ENCODE results near the gene MEGF11.
A peak's percentile ranks its signal among the peaks of the same experiment; 100 is the strongest.

MEGF11 gene

DNA sequence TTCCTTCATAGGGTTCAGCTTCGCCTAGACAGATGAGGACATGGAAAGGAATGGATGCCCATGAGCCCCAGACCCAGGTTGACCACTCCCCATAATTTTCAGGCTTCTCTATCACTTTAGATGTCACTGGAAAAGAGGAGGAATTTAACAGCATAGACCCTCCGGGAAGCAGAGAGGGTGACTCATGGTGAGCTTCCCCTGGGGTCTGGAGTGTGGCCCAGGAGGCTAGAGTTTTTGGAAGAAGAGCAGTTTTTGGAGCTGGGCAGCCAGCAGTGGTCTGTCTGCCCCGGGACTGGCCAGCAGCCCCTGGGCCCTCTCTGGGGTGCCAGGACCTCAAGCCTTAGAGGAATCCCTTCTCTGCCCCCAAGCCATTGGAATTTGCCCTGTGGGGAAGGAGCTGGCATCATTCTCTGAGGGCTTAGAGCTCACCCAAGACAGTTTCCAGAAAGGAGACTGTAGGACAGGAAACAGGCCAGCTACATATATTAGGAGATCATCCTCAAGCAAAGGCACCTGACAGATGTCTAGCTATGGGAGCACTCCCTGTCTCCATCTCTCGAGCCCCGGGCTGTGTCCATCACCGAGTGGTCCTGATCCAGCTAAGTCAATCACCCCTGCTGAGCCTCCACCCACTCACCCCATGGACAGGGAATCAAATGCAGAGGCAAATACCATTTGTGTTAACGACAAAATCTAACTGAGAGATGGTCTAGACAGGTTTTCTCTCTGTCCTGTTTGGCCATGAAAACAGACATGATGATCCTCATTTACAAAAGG lies 67.3 kb downstream of the MEGF11 start:
- Mint-ChIP-seq H3K9me3 (no peaks in the 10 kb centered on the region), H3K27me3 (ENCODE audit: low read depth) (peaks cover 57% of the 10 kb centered on the region), H3K36me3 (ENCODE audit: low read depth) (no peaks in the 10 kb centered on the region), H3K4me3 (no peak overlapping the region), H3K27ac (no peak overlapping the region), H3K4me1 (peaks cover 8% of the 10 kb centered on the region)
- TF ChIP-seq, protein P1, sequence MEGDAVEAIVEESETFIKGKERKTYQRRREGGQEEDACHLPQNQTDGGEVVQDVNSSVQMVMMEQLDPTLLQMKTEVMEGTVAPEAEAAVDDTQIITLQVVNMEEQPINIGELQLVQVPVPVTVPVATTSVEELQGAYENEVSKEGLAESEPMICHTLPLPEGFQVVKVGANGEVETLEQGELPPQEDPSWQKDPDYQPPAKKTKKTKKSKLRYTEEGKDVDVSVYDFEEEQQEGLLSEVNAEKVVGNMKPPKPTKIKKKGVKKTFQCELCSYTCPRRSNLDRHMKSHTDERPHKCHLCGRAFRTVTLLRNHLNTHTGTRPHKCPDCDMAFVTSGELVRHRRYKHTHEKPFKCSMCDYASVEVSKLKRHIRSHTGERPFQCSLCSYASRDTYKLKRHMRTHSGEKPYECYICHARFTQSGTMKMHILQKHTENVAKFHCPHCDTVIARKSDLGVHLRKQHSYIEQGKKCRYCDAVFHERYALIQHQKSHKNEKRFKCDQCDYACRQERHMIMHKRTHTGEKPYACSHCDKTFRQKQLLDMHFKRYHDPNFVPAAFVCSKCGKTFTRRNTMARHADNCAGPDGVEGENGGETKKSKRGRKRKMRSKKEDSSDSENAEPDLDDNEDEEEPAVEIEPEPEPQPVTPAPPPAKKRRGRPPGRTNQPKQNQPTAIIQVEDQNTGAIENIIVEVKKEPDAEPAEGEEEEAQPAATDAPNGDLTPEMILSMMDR (IDR thresholded peaks at IDR 0.05; ENCODE audit: unreplicated experiment in 3 of 3), result no peak

DNA sequence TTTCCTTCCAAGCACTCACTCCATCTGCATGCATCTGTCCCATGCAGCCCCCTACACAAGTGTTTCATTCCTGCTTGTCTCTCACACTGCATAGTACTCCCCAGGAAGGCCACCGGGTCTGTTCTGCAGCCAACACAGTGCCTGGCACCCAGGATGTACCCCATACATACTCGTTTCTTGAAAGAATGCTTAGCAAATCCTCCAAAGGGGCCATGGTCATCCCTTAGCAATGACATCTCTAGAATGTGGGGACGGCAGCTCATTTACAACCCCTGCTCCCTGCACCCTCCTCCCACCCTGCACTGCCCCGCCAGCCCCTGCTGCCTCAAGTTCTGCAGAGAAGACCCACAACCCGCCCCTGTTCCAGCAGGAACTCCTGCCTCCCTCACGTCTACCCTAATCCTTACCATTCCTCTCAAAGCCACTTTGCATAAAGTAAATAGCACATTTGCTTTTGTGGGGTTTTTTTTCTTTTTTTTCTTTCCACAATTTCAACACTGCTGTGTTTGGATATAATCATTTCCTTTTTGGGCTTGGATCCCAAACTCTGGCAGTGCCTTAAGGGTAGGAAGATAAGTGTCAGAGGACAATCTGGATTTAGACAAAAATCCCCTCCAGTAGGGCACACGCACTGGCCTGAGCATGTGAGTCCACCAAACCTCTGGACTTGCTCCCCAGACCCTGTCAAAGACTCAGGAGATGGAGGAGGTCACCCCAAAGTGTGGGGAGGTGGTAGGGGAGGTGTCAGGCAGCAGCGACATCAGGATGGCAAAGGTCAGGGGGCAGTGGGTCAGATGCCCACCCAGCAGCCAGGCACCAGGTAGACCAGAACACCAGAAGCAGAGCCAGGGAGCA lies 68.4 kb downstream of the MEGF11 start:
- H3K9me3 Mint-ChIP-seq, result no peaks in the 10 kb centered on the region
- H3K4me3 Mint-ChIP-seq, result peak overlapping the region in 1 of 3 experiments; percentile 10
- H3K27ac Mint-ChIP-seq, result no peak overlapping the region
- peaks cover 6% of the 10 kb centered on the region for H3K4me1 Mint-ChIP-seq
- H3K36me3 Mint-ChIP-seq (ENCODE audit: low read depth), result no peaks in the 10 kb centered on the region
- peaks cover 59% of the 10 kb centered on the region for H3K27me3 Mint-ChIP-seq (ENCODE audit: low read depth)
- TF ChIP-seq, protein P1 (IDR thresholded peaks at IDR 0.05; ENCODE audit: unreplicated experiment in 3 of 3), result no peak

DNA sequence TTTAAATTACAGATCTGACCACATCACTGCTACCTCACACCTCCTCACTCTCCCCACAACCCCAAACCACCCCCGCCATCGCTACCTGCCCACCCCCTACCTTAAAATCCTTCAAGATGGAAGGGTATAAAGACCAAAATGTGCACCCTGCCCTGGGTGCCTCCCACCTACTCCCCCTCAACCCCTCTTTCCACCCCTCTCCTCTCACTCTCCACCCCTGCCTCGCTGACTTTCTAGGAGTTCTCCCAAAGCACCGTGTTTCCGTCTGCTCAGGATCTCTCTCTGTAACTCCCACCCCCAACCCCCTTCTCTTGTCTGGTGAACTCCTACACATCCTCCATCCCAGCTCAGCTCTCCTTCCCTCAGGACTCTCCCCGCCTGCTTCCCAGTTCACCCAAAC lies 69.1 kb downstream of the MEGF11 start:
- Mint-ChIP-seq H3K27ac (no peak overlapping the region), H3K27me3 (ENCODE audit: low read depth) (peaks cover 63% of the 10 kb centered on the region), H3K9me3 (no peaks in the 10 kb centered on the region), H3K36me3 (ENCODE audit: low read depth) (no peaks in the 10 kb centered on the region), H3K4me1 (peaks cover 6% of the 10 kb centered on the region), H3K4me3 (peak overlapping the region in 1 of 3 experiments; percentile 10)
- TF ChIP-seq, protein P1 (IDR thresholded peaks at IDR 0.05; ENCODE audit: unreplicated experiment in 3 of 3), result no peak

DNA sequence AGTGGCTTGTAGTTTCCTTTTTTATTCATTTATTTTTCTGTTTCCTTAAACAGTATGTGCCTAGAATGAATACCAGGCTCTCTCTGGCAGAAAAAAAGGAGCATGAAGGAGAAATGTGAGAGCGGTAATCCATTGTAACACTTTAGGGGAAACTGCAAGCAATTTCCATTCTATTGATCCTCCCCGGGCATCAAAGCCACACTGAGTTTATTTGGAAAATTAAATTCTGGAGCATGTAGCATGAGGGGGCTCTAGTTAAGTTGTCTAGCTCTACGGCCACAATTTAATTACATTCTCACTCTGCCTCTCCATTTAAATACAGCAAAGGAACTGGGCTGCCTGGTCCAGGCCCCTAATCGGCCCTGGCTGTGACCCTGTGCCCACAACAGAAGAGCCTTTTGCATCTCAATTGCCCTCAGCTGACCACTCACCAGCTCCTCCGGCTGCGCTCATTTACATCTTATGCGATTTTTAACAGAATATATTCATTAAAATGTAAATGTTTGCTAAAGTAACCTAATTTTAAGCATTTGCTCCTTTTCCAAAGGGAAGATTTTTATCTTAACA lies 72.9 kb downstream of the MEGF11 start:
- H3K27me3 Mint-ChIP-seq (ENCODE audit: low read depth), result peaks cover 72% of the 10 kb centered on the region
- no peak overlapping the region for H3K27ac Mint-ChIP-seq
- no peaks in the 10 kb centered on the region for H3K36me3 Mint-ChIP-seq (ENCODE audit: low read depth)
- no peak overlapping the region for H3K4me3 Mint-ChIP-seq
- no peaks in the 10 kb centered on the region for H3K9me3 Mint-ChIP-seq
- peaks cover 7% of the 10 kb centered on the region for H3K4me1 Mint-ChIP-seq
- TF ChIP-seq, protein P1 (IDR thresholded peaks at IDR 0.05; ENCODE audit: unreplicated experiment in 3 of 3), result no peak

DNA sequence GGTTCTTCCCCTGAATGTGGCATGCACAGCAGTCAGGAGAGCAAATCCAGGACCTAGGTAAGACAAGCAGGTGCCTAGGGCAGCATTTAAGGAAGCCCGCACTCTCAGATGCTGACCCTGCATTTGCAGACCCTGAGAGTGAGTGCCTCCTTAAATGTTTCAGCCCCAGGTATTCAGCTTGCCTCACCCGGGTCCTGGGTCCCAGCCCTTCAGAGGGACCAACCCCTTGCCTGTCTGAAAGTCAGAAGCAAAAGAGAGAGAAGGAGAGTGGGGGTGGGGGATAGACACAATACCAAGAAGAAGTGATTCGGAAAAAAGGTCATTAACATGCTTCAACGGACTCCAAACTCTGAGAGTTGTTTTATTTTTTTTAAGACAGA lies 75.0 kb downstream of the MEGF11 start:
- Mint-ChIP-seq H3K36me3 (ENCODE audit: low read depth) (no peaks in the 10 kb centered on the region), H3K27me3 (ENCODE audit: low read depth) (peaks cover 69% of the 10 kb centered on the region), H3K4me3 (no peak overlapping the region), H3K4me1 (peaks cover 7% of the 10 kb centered on the region), H3K9me3 (no peaks in the 10 kb centered on the region), H3K27ac (no peak overlapping the region)
- TF ChIP-seq, protein P1 (IDR thresholded peaks at IDR 0.05; ENCODE audit: unreplicated experiment in 3 of 3), result no peak
